Measurements from ENCODE around the gene KLRF1. TPM values are rescaled to one million over a fixed set of nuclear protein-coding genes. Genes with fewer than 3 reads are reported as not detected.

KLRF1 gene
- total RNA-seq, 1 experiment from 2014 or later, result not detected

- no peaks in the 10 kb centered on the region for H3K36me3 Mint-ChIP-seq (ENCODE audit: insufficient read depth in 1 of 3, low read depth in 3 of 3)
- H3K27ac Mint-ChIP-seq, result no peak overlapping the region
- Histone ChIP-seq H3K79me2 (ENCODE audit: insufficient read depth, low read length) (no peaks in the 10 kb centered on the region), H2BK12ac (ENCODE audit: insufficient read length, low read depth, low read length) (no peak overlapping the region), H3K23me2 (ENCODE audit: insufficient read length, low read depth, low read length, poor library complexity, severe bottlenecking) (no peaks in the 10 kb centered on the region), H2AK5ac (ENCODE audit: insufficient read length, low read length) (no peak overlapping the region), H3K14ac (ENCODE audit: insufficient read depth, low read length) (no peak overlapping the region), H3K4me1 (ENCODE audit: insufficient read depth, low read length) (no peaks in the 10 kb centered on the region; the same call in 1 of the 2 replicates), H3K9ac (ENCODE audit: extremely low read depth, insufficient read length, low read length) (no peak overlapping the region), H4K8ac (replicated peaks; ENCODE audit: insufficient read length, low read depth, low read length) (no peak overlapping the region), H3K79me1 (ENCODE audit: insufficient read depth, low read depth, low read length, poor library complexity, severe bottlenecking) (no peaks in the 10 kb centered on the region), H3K18ac (ENCODE audit: insufficient read length, low read depth, low read length) (no peak overlapping the region), H3K23ac (ENCODE audit: insufficient read length, low read depth, low read length) (no peak overlapping the region), H2AFZ (ENCODE audit: low read length) (no peak overlapping the region), H3K27ac (ENCODE audit: insufficient read length, low read depth, low read length) (no peak overlapping the region), H2BK20ac (ENCODE audit: low read depth, low read length, poor library complexity, severe bottlenecking) (no peak overlapping the region), H3K9me3 (ENCODE audit: control insufficient read depth, low read depth, low read length) (no peaks in the 10 kb centered on the region), H2BK15ac (ENCODE audit: low read depth, low read length) (no peak overlapping the region), H3T11ph (ENCODE audit: low read length) (no peak overlapping the region), H3K27me3 (ENCODE audit: insufficient read depth, low read length) (no peaks in the 10 kb centered on the region), H4K5ac (ENCODE audit: insufficient read length, low read depth, low read length) (no peak overlapping the region), H3K4ac (ENCODE audit: low read depth, low read length) (no peak overlapping the region), H2BK120ac (ENCODE audit: low read depth, low read length, poor library complexity, severe bottlenecking) (no peak overlapping the region), H4K20me1 (ENCODE audit: control insufficient read depth, insufficient read depth, insufficient read length) (peaks cover 2% of the 10 kb centered on the region), H2BK5ac (ENCODE audit: insufficient read length, low read length) (no peak overlapping the region), H4K91ac (ENCODE audit: insufficient read length, low read depth, low read length) (no peak overlapping the region), H3K4me2 (ENCODE audit: insufficient read depth, insufficient read length, low read length) (no peak overlapping the region), H3K56ac (ENCODE audit: insufficient read length, low read depth, low read length) (no peak overlapping the region)
- no CpG with 5 or more reads among the region's 3 CpGs for WGBS (ENCODE audit: extremely low coverage, insufficient read length, low lambda C conversion rate)
- DNase-seq, result no peak
- H3K27me3 Mint-ChIP-seq (ENCODE audit: low read depth), result no peaks in the 10 kb centered on the region; the same call in 1 of the 2 replicates
- H3K4me1 Mint-ChIP-seq, result peaks cover 24 to 27% of the 10 kb centered on the region in 2 experiments
- no peaks in the 10 kb centered on the region; a peak in 1 of 5 replicates for H3K9me3 Mint-ChIP-seq
- TF ChIP-seq CTCF (conservative IDR thresholded peaks at IDR 0.05), result no peak
- no peak overlapping the region for H3K4me3 Mint-ChIP-seq
Measured at GRCh38 chr12:9872162-9872561, 44.9 kb downstream of the KLRF1 start.
